Endothelial cell of umbilical vein (primary cell): ENCODE measurements around the gene PWWP2A. TPM values are rescaled to one million over a fixed set of nuclear protein-coding genes. Genes with fewer than 3 reads are reported as not detected.

ENCODE experiments used
- BruUV-seq: library from RNA; stranded (reverse); fragments of 400-500 nt; replicated peaks from 2 replicates; lab custom pipeline; 2021; lab: Mats Ljungman, UMichigan
- CTCF ChIA-PET: fragments of 300-600, 350-600 bp; sonication (Branson Sonifier 250); formaldehyde crosslinking; loops from one replicate; lab custom pipeline; 2021; ENCODE audit warnings: antibody characterized with exemption, inconsistent platforms; lab: Charles Lee
- POLR2A ChIA-PET: fragments of 300-600, 350-600 bp; sonication (Branson Sonifier 250); formaldehyde crosslinking; loops from one replicate; lab custom pipeline; 2021; ENCODE audit warnings: antibody characterized with exemption, inconsistent platforms; lab: Charles Lee
- DNase-seq: peaks from one replicate; pipeline ENCODE4 v3.0.0-alpha.2; 2011; ENCODE audit warnings: low read depth, low spot score
- FAIRE-seq: peaks from 2 replicates; lab custom pipeline; 2011; peaks lifted over from hg19 to GRCh38; lab: Jason Lieb, UNC
- H2AFZ ChIP-seq: 2 replicates; pipeline ENCODE4 v1.6.0; 2012; ENCODE audit warnings: low read depth, low read length, control low read depth, inconsistent platforms
- H3K27ac ChIP-seq: 2 replicates; pipeline ENCODE4 v1.5.1; 2011; ENCODE audit warnings: low read depth, mild to moderate bottlenecking, control low read depth, low read length, moderate library complexity; ENCODE audit not compliant: insufficient read depth
- H3K27me3 ChIP-seq, 2 experiments: 2 replicates each; pipeline versions ENCODE4 v1.6.0 to v1.6.1; 2011; ENCODE audit warnings: low read length in 2 of 2, mixed read lengths in 1 of 2; ENCODE audit not compliant: control insufficient read depth in 2 of 2, insufficient read depth in 2 of 2
- H3K36me3 ChIP-seq, 2 experiments: 2 replicates in 1 of 2; 3 replicates in 1 of 2; pipeline ENCODE4 v1.5.1; 2011; ENCODE audit warnings: low read length in 2 of 2, mild to moderate bottlenecking in 1 of 2, moderate library complexity in 1 of 2; ENCODE audit not compliant: control insufficient read depth in 2 of 2, insufficient read depth in 2 of 2; ENCODE audit errors: extremely low read depth in 1 of 2
- H3K4me1 ChIP-seq: 3 replicates; pipeline ENCODE4 v1.5.1; 2011; ENCODE audit warnings: mild to moderate bottlenecking, low read length; ENCODE audit not compliant: control insufficient read depth, insufficient read depth; ENCODE audit errors: extremely low read depth
- H3K4me2 ChIP-seq: 2 replicates; pipeline ENCODE4 v1.6.1; 2011; ENCODE audit warnings: low read length, control low read depth, mixed read lengths; ENCODE audit not compliant: insufficient read depth
- H3K4me3 ChIP-seq, 3 experiments: fragments of 200-600 bp in 1 of 3; sonication (generic), shearing (Covaris generic) in 1 of 3; replicated peaks in 1 of 3; 2 replicates each; pipeline ENCODE4 v1.5.1; 2011 to 2016; ENCODE audit warnings: control low read depth in 3 of 3, low read length in 3 of 3, mild to moderate bottlenecking in 2 of 3, inconsistent platforms in 1 of 3, low read depth in 1 of 3, moderate library complexity in 1 of 3; ENCODE audit not compliant: insufficient read depth in 1 of 3
- H3K79me2 ChIP-seq: 2 replicates; pipeline ENCODE4 v1.6.0; 2012; ENCODE audit warnings: low read length, inconsistent platforms; ENCODE audit not compliant: control insufficient read depth, insufficient read depth
- H3K9ac ChIP-seq: replicated peaks from 2 replicates; pipeline ENCODE3; 2011; ENCODE audit warnings: low read length, control low read depth; ENCODE audit not compliant: insufficient read depth; ENCODE audit errors: extremely low read depth
- H3K9me1 ChIP-seq: replicated peaks from 3 replicates; pipeline ENCODE4 v1.6.0; 2011; ENCODE audit warnings: mild to moderate bottlenecking, low read length; ENCODE audit not compliant: control insufficient read depth, insufficient read depth; ENCODE audit errors: extremely low read depth
- H3K9me3 ChIP-seq: replicated peaks from 2 replicates; pipeline ENCODE4 v1.5.1; 2012; ENCODE audit warnings: low read length, inconsistent platforms; ENCODE audit not compliant: control insufficient read depth, insufficient read depth
- H4K20me1 ChIP-seq: replicated peaks from 2 replicates; pipeline ENCODE3; 2011; ENCODE audit warnings: mild to moderate bottlenecking, low read length; ENCODE audit not compliant: control insufficient read depth, insufficient read depth; ENCODE audit errors: extremely low read depth
- EZH2 ChIP-seq: IDR thresholded peaks from 2 replicates; pipeline ENCODE4 v1.6.1; 2012; ENCODE audit warnings: borderline replicate concordance, low read depth, mild to moderate bottlenecking, moderate library complexity, low read length, inconsistent platforms; ENCODE audit not compliant: severe bottlenecking
- POLR2AphosphoS5 ChIP-seq: IDR thresholded peaks from 2 replicates; pipeline ENCODE4 v1.6.1; 2012; ENCODE audit warnings: low read depth, mild to moderate bottlenecking, control low read depth, low read length, moderate library complexity; ENCODE audit not compliant: insufficient read depth
- dilution Hi-C: fragments of 300-500 bp; cut with MboI; formaldehyde crosslinking; loops from one replicate; pipeline ENCODE4 v1.15.0; 2019; ENCODE audit warnings: low sequenced_read_pairs; ENCODE audit not compliant: extremely low pct_ligation_motif_present
- intact Hi-C: fragments of 100-400 bp; cut with micrococcal nuclease; formaldehyde crosslinking; loops from one replicate; pipeline ENCODE4 v1.10.0; 2022
- polyA plus RNA-seq, 4 experiments: library from polyadenylated mRNA; depleted of rRNA in 3 of 4; stranded (reverse) in 3 of 4; unstranded in 1 of 4; fragments of >200 nt; gene quantifications; 2 replicates each; pipeline versions ENCODE4 v1.2.1 to v1.2.3, GENCODE V29; 2011 to 2012; ENCODE audit warnings: missing spikeins in 1 of 4
- total RNA-seq: library from RNA; stranded (reverse); gene quantifications from 2 replicates; pipeline ENCODE4 v1.2.3, GENCODE V29; 2021
- TF ChIP-seq, protein P1 (sequence below), 2 donors: IDR thresholded peaks; 1 replicate in 1 of 2; 2 replicates in 1 of 2; pipeline ENCODE4 v1.5.1; 2011; ENCODE audit warnings: low read length in 2 of 2, mild to moderate bottlenecking in 2 of 2, moderate library complexity in 2 of 2, control low read depth in 1 of 2, inconsistent platforms in 1 of 2, low read depth in 1 of 2; ENCODE audit not compliant: insufficient read depth in 1 of 2; ENCODE audit errors: extremely low read depth in 1 of 2

The PWWP2A gene
- total and polyA plus RNA-seq, 2 donors (not counting 3 experiments of a cell fraction or from before 2014, with no cell fraction given), result 4.6 to 19.3 TPM

DNA sequence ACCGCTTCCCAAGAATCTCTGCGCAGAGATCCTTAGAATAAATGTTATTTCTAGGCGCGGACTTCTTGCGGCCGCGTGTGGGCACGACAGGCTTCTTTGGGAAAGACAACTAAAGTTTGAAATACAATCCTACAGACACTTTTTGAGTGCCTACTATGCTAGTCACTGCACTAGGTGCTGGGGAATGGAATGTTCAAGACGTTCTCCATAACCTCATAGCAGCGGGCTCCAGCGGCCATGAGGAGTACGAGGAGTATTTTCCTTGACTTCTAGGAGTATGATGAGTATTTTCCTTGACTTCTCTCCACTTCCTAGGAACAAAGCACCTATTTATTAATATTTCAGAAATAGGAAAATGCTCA, 636 bp upstream of the PWWP2A start:
- intact Hi-C loops, result loop anchor here (1.0 to 2.0 kb wide), 9 partner anchors 37 to 299 kb away; partner anchors contain the start of genes SLU7 and TTC1
- Histone ChIP-seq H3K4me2 (no peak overlapping the region), H3K4me1 (peaks cover 6% of the 10 kb centered on the region), H3K9me1 (no peaks in the 10 kb centered on the region), H3K79me2 (peaks cover 16% of the 10 kb centered on the region), H3K4me3 (no peak overlapping the region), H3K27me3 (peaks cover 2 to 4% of the 10 kb centered on the region in 2 experiments), H2AFZ (peak overlapping the region; percentile 12), H3K27ac (no peak overlapping the region), H3K36me3 (no peaks in the 10 kb centered on the region), H3K9me3 (no peaks in the 10 kb centered on the region), H3K9ac (no peak overlapping the region), H4K20me1 (no peaks in the 10 kb centered on the region)
- dilution Hi-C loops, result no loop called here
- TF ChIP-seq POLR2AphosphoS5 (no peak), EZH2 (no peak)
- TF ChIP-seq, protein P1, sequence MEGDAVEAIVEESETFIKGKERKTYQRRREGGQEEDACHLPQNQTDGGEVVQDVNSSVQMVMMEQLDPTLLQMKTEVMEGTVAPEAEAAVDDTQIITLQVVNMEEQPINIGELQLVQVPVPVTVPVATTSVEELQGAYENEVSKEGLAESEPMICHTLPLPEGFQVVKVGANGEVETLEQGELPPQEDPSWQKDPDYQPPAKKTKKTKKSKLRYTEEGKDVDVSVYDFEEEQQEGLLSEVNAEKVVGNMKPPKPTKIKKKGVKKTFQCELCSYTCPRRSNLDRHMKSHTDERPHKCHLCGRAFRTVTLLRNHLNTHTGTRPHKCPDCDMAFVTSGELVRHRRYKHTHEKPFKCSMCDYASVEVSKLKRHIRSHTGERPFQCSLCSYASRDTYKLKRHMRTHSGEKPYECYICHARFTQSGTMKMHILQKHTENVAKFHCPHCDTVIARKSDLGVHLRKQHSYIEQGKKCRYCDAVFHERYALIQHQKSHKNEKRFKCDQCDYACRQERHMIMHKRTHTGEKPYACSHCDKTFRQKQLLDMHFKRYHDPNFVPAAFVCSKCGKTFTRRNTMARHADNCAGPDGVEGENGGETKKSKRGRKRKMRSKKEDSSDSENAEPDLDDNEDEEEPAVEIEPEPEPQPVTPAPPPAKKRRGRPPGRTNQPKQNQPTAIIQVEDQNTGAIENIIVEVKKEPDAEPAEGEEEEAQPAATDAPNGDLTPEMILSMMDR (IDR thresholded peaks at IDR 0.05; ENCODE audit: extremely low read depth in 1 of 2, insufficient read depth in 1 of 2, low read depth in 1 of 2, low read length in 2 of 2), result peak; percentile 11 to 13
- DNase-seq (no peak), FAIRE-seq (no peak)
- BruUV-seq, result no TSS peak
- ChIA-PET CTCF (interaction anchor here (0.6 to 1.8 kb wide), 2 partner anchors 38 to 39 kb away, joined by 3 to 21 read pairs; no protein-coding TSS in a partner anchor), POLR2A (no interaction called here)
